ENCODE measurements around the gene LRRC27.

LRRC27 gene

DNA sequence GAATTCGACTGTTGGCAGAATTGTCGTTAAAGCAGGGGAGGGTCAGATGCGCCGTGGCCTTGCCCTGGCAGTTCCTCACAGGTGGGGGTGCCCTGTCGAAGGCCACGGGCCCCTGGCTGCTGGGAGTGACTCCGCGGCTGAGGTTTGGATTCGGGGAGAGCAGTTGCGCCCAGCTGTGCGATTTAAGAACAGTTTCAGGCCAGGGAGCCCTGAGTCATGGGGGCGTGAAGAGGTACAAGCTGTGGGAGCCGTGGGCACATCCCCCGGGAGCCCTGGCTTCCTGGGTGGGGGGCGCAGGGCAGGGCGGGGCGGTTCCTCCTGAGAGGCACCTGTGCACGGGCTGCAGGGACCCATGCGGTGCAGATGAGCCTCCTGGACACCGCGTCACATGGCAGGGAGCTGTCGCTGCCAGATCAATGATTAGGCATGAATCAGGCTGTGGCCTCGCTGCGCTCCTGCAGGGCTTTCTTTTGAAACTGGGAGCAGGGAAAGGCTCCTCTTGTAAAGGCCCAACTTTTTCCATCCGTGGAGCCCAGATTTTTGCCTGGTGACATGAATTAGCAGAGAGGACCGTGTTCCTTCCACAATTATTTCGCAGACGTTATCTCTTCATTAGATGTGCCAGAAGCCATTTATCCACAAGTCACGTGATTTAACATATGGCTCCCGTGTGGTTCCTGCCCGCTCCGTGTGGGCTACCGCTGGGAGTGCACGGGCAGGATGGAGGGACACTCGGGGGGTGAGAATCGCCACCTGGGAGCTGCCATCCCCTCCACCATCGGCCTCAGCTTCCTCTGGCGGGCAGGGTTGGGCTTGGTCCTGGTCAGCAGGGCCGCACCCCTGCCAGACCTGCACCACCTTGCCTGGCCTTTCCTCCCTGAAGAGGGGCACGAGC, 65.9 kb downstream of the LRRC27 start:
- Histone ChIP-seq H4K8ac (ENCODE audit: low read length) (peak overlapping the region; percentile 90), H4K91ac (ENCODE audit: low read length) (peak overlapping the region; percentile 67), H2BK5ac (ENCODE audit: low read depth, low read length, poor library complexity, severe bottlenecking) (no peak overlapping the region), H2AFZ (ENCODE audit: low read depth, low read length) (no peak overlapping the region), H3K36me3 (ENCODE audit: control insufficient read depth in 1 of 2, insufficient read depth in 2 of 2, low read depth in 1 of 2, low read length in 2 of 2) (peaks cover 0 to 42% of the 10 kb centered on the region in 2 experiments), H2BK15ac (ENCODE audit: low read depth, poor library complexity, severe bottlenecking) (no peak overlapping the region), H3K4me2 (ENCODE audit: low read length, poor library complexity, severe bottlenecking) (peak overlapping the region; percentile 77), H3K4me1 (ENCODE audit: control insufficient read depth, insufficient read depth, low read depth, low read length) (peaks cover 61% of the 10 kb centered on the region), H2BK12ac (ENCODE audit: low read length in 2 of 2) (peak overlapping the region in 1 of 2 experiments; percentile 70), H3K18ac (ENCODE audit: low read depth in 1 of 2, low read length in 2 of 2) (peak overlapping the region; percentile 87 to 92), H3K79me1 (replicated peaks; ENCODE audit: low read length, poor library complexity, severe bottlenecking) (peaks cover 36% of the 10 kb centered on the region), H2AK5ac (ENCODE audit: low read length, severe bottlenecking) (peak overlapping the region; percentile 36), H3K4ac (ENCODE audit: low read depth in 1 of 2, low read length in 2 of 2) (peak overlapping the region; percentile 70 to 83), H3K27ac (ENCODE audit: low read length, poor library complexity, severe bottlenecking) (peak overlapping the region; percentile 40), H3K9ac (ENCODE audit: low read length) (peak overlapping the region; percentile 73), H2BK120ac (ENCODE audit: low read depth, low read length) (peak overlapping the region; percentile 98), H3K14ac (ENCODE audit: low read length in 2 of 2) (peak overlapping the region in 1 of 2 experiments; percentile 88), H3K27me3 (ENCODE audit: control insufficient read depth in 1 of 2, insufficient read depth in 1 of 2, low read length in 2 of 2) (no peaks in the 10 kb centered on the region), H3K9me3 (ENCODE audit: control insufficient read depth, low read length) (no peaks in the 10 kb centered on the region), H3K4me3 (ENCODE audit: insufficient read depth in 1 of 2, low read depth in 1 of 2, low read length in 2 of 2) (peak overlapping the region; percentile 76 to 84), H3K23ac (ENCODE audit: low read length in 2 of 2) (peak overlapping the region in 1 of 2 experiments; percentile 34)
- peak; percentile 69 for DNase-seq
- WGBS = 36% methylated on average over 40 of the region's 40 CpGs

DNA sequence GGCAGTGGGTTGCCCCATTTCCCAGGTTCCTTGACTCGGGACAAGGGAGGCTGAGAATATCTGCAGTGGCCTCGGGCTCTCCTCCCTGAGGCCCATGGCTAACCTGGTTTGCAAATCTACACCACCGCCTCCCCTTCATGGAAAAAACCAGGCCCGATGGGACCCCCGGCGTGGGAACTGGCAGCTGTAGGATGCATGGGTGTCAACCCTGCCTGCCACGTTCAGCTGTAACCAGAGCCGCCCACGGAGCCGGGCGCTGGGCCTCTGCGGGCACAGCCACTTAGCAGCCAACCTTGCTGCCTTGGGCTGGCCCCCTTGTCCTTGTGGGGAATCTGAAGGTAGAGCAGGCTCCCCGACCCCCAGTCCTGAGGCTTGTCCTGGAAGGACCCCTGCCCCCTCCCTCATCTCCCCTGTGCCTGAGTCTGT, 66.6 kb downstream of the LRRC27 start:
- H3K27ac ChIP-seq (ENCODE audit: low read length, poor library complexity, severe bottlenecking) = no peak overlapping the region
- no peak overlapping the region for H3K4me2 ChIP-seq (ENCODE audit: low read length, poor library complexity, severe bottlenecking)
- peaks cover 0 to 47% of the 10 kb centered on the region in 2 experiments for H3K36me3 ChIP-seq (ENCODE audit: control insufficient read depth in 1 of 2, insufficient read depth in 2 of 2, low read depth in 1 of 2, low read length in 2 of 2)
- peaks cover 38% of the 10 kb centered on the region for H3K79me1 ChIP-seq (replicated peaks; ENCODE audit: low read length, poor library complexity, severe bottlenecking)
- H2AFZ ChIP-seq (ENCODE audit: low read depth, low read length) = no peak overlapping the region
- peak overlapping the region in 1 of 2 experiments; percentile 42 for H3K18ac ChIP-seq (ENCODE audit: low read depth in 1 of 2, low read length in 2 of 2)
- H2AK5ac ChIP-seq (ENCODE audit: low read length, severe bottlenecking) = no peak overlapping the region
- peak overlapping the region; percentile 73 for H3K9ac ChIP-seq (ENCODE audit: low read length)
- no peak overlapping the region for H2BK15ac ChIP-seq (ENCODE audit: low read depth, poor library complexity, severe bottlenecking)
- H4K8ac ChIP-seq (ENCODE audit: low read length) = no peak overlapping the region
- peak overlapping the region; percentile 11 for H2BK120ac ChIP-seq (ENCODE audit: low read depth, low read length)
- peak overlapping the region in 1 of 2 experiments; percentile 88 for H3K14ac ChIP-seq (ENCODE audit: low read length in 2 of 2)
- H3K4me3 ChIP-seq (ENCODE audit: insufficient read depth in 1 of 2, low read depth in 1 of 2, low read length in 2 of 2) = peak overlapping the region in 1 of 2 experiments; percentile 76
- no peaks in the 10 kb centered on the region for H3K27me3 ChIP-seq (ENCODE audit: control insufficient read depth in 1 of 2, insufficient read depth in 1 of 2, low read length in 2 of 2)
- DNase-seq = no peak
- peak overlapping the region; percentile 64 for H4K91ac ChIP-seq (ENCODE audit: low read length)
- peak overlapping the region in 1 of 2 experiments; percentile 17 for H2BK12ac ChIP-seq (ENCODE audit: low read length in 2 of 2)
- WGBS = 88% methylated on average over 13 of the region's 13 CpGs
- H3K23ac ChIP-seq (ENCODE audit: low read length in 2 of 2) = no peak overlapping the region
- H2BK5ac ChIP-seq (ENCODE audit: low read depth, low read length, poor library complexity, severe bottlenecking) = no peak overlapping the region
- H3K9me3 ChIP-seq (ENCODE audit: control insufficient read depth, low read length) = no peaks in the 10 kb centered on the region
- H3K4me1 ChIP-seq (ENCODE audit: control insufficient read depth, insufficient read depth, low read depth, low read length) = peaks cover 55% of the 10 kb centered on the region
- H3K4ac ChIP-seq (ENCODE audit: low read depth in 1 of 2, low read length in 2 of 2) = peak overlapping the region in 1 of 2 experiments; percentile 24

GRCh38 chr10:132399117-132400035, 67.4 kb downstream of the LRRC27 start:
- no peak overlapping the region for H2AK5ac ChIP-seq (ENCODE audit: low read length, severe bottlenecking)
- peak overlapping the region; percentile 32 for H4K8ac ChIP-seq (ENCODE audit: low read length)
- no peak overlapping the region for H2BK5ac ChIP-seq (ENCODE audit: low read depth, low read length, poor library complexity, severe bottlenecking)
- peak overlapping the region in 1 of 2 experiments; percentile 79 for H2BK12ac ChIP-seq (ENCODE audit: low read length in 2 of 2)
- H3K9me3 ChIP-seq (ENCODE audit: control insufficient read depth, low read length) = no peaks in the 10 kb centered on the region
- DNase-seq = no peak
- H3K27ac ChIP-seq (ENCODE audit: low read length, poor library complexity, severe bottlenecking) = no peak overlapping the region
- H3K9ac ChIP-seq (ENCODE audit: low read length) = no peak overlapping the region
- peaks cover 46% of the 10 kb centered on the region for H3K79me1 ChIP-seq (replicated peaks; ENCODE audit: low read length, poor library complexity, severe bottlenecking)
- no peak overlapping the region for H3K4ac ChIP-seq (ENCODE audit: low read depth in 1 of 2, low read length in 2 of 2)
- no peak overlapping the region for H3K18ac ChIP-seq (ENCODE audit: low read depth in 1 of 2, low read length in 2 of 2)
- no peak overlapping the region for H2AFZ ChIP-seq (ENCODE audit: low read depth, low read length)
- 92% methylated on average over 27 of the region's 27 CpGs for WGBS
- no peak overlapping the region for H3K4me2 ChIP-seq (ENCODE audit: low read length, poor library complexity, severe bottlenecking)
- no peaks in the 10 kb centered on the region for H3K27me3 ChIP-seq (ENCODE audit: control insufficient read depth in 1 of 2, insufficient read depth in 1 of 2, low read length in 2 of 2)
- no peak overlapping the region for H3K23ac ChIP-seq (ENCODE audit: low read length in 2 of 2)
- H3K4me1 ChIP-seq (ENCODE audit: control insufficient read depth, insufficient read depth, low read depth, low read length) = peaks cover 51% of the 10 kb centered on the region
- no peak overlapping the region for H3K4me3 ChIP-seq (ENCODE audit: insufficient read depth in 1 of 2, low read depth in 1 of 2, low read length in 2 of 2)
- H3K14ac ChIP-seq (ENCODE audit: low read length in 2 of 2) = peak overlapping the region in 1 of 2 experiments; percentile 61
- H3K36me3 ChIP-seq (ENCODE audit: control insufficient read depth in 1 of 2, insufficient read depth in 2 of 2, low read depth in 1 of 2, low read length in 2 of 2) = peaks cover 0 to 55% of the 10 kb centered on the region in 2 experiments
- peak overlapping the region; percentile 57 for H2BK15ac ChIP-seq (ENCODE audit: low read depth, poor library complexity, severe bottlenecking)
- H4K91ac ChIP-seq (ENCODE audit: low read length) = peak overlapping the region; percentile 34
- H2BK120ac ChIP-seq (ENCODE audit: low read depth, low read length) = no peak overlapping the region

Measured in mesenchymal stem cell (in vitro differentiated cells and primary cell).